Omental fat pad (tissue), 4 donors: ENCODE data around the gene ANKRD37. TPM values are rescaled to one million over a fixed set of nuclear protein-coding genes. Genes with fewer than 3 reads are reported as not detected.

Source experiments
- ATAC-seq: fragments of 150-250 bp; one replicate; pipeline ENCODE4 v1.9.1; 2016; ENCODE audit warnings: mild to moderate bottlenecking, moderate library complexity; ENCODE audit not compliant: low FRiP score
- DNase-seq: peaks from one replicate; pipeline ENCODE4 v3.0.0-alpha.2; 2019; ENCODE audit warnings: low spot score
- total RNA-seq, 4 donors: library from RNA; depleted of rRNA; stranded (reverse); fragments of >200 nt; gene quantifications; one replicate each; pipeline ENCODE4 v1.1.0, GENCODE V29; 2016
- TF ChIP-seq, protein P1 (sequence below), 3 donors: fragments of 450-650 bp; IDR thresholded peaks; one replicate each; pipeline ENCODE4 v1.5.1; 2016 to 2017; ENCODE audit warnings: antibody characterized with exemption in 3 of 3, mild to moderate bottlenecking in 3 of 3, moderate library complexity in 2 of 3

The ANKRD37 gene, protein sequence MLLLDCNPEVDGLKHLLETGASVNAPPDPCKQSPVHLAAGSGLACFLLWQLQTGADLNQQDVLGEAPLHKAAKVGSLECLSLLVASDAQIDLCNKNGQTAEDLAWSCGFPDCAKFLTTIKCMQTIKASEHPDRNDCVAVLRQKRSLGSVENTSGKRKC
- 10 to 100 TPM in 2 of 4 donors, 1 to 10 TPM in 2; 6.2 to 46.4 (median 11.1) TPM for total RNA-seq

DNA sequence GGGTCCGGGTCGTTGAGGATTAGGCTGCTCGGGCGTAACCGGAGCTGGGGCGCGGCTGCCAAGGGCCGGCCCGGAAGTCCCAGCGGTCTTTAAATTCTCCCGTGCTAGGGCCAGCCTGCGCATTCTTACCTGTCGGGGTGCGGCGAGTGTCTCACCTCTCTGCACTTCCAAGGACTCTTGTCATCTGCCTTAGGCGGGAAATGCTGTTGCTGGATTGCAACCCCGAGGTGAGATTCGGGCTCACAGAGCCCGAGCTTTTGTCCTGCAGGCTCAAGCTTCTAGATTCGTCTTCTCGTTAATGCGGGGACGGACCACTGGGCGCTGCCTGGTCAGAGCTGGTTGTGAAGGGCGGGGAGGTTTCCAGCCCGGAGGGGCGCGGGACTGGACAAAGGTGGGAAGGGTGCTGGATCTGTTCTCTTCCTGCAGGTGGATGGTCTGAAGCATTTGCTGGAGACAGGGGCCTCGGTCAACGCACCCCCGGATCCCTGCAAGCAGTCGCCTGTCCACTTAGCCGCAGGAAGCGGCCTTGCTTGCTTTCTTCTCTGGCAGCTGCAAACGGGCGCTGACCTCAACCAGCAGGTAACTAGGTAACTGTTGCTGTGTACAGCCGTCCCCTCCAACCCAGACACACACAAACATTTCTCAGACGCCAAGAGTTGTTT is at the start of gene ANKRD37:
Gene ANKRD37, plus strand, starts transcription at position 118 of the 662 bp plus-strand sequence. Its CDS starts 83 bp downstream, at position 201.
- no peak for DNase-seq
- TF ChIP-seq, protein P1, sequence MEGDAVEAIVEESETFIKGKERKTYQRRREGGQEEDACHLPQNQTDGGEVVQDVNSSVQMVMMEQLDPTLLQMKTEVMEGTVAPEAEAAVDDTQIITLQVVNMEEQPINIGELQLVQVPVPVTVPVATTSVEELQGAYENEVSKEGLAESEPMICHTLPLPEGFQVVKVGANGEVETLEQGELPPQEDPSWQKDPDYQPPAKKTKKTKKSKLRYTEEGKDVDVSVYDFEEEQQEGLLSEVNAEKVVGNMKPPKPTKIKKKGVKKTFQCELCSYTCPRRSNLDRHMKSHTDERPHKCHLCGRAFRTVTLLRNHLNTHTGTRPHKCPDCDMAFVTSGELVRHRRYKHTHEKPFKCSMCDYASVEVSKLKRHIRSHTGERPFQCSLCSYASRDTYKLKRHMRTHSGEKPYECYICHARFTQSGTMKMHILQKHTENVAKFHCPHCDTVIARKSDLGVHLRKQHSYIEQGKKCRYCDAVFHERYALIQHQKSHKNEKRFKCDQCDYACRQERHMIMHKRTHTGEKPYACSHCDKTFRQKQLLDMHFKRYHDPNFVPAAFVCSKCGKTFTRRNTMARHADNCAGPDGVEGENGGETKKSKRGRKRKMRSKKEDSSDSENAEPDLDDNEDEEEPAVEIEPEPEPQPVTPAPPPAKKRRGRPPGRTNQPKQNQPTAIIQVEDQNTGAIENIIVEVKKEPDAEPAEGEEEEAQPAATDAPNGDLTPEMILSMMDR (IDR thresholded peaks at IDR 0.05), result no peak
- peak; percentile 37 for ATAC-seq

DNA sequence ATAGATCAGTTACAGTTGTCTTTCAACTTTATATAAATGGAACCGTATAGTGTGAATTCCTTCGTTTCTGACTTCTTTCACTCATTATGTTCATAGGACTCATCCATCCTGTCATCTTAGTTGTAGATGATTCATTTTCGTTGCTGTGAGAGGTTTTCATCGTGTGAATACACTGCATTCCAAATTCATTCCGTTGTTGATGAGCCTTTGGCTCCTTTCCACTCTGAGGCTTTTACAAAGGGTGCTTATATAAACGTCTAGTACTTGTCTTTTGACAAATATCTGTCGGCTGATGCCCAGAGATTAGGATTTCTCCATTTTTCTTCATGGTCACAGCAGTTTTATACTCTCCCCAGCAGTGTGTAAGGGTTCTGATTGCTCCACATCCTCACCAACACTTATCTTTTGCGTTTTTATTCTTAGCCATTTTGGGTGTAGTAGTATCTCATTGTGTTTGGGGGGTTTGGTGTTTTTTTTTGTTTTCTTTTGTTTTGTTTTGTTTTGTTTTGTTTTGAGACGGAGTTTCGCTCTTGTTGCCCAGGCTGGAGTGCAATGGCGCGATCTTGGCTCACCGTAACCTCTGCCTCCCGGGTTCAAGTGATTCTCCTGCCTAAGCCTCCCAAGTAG is 49.6 kb upstream of the ANKRD37 start:
- DNase-seq (no peak), ATAC-seq (peak; percentile 13)
- TF ChIP-seq, protein P1 (IDR thresholded peaks at IDR 0.05), result no peak

DNA sequence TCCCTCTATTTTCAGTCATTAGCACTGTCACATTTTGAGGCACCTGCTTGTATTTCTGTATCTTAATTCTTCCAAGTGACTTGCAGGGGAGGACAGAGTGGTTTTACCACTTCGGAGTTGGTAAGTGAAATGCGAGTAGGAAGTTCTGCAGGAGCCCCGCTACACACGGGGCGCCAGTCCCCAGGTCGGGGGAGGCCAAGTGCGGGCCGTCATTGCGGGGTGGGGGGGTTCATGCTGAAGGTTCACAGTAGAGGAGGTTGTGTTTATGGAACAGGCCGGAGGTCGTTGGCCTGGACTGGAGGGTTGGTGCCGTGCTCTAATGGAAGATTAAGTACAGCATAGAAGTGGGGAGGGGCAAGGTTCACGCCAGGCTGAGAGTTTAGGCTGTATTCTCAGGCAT is 45.0 kb upstream of the ANKRD37 start:
- ATAC-seq (no peak), DNase-seq (no peak)
- TF ChIP-seq, protein P1 (IDR thresholded peaks at IDR 0.05), result no peak

DNA sequence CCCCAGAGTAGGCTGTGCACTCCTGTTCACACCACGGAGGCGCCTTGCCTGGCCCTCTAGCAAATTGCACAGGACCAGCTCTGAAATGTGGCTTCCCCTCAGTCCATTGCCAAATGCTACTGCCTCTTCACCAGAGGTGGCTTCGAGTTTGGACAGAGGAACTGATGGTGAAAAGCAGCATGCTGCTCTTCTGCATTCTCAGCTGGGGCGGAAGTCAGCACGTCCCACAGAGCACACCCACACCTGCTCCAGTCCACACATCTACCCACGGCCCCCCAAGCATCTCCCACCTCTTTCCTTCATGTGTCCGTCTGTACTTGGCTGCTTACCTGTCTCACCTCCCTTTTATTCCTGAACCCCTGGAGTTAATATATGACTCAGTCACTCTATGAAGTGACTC is 44.4 kb upstream of the ANKRD37 start:
- DNase-seq (no peak), ATAC-seq (no peak)
- TF ChIP-seq, protein P1 (IDR thresholded peaks at IDR 0.05), result no peak

DNA sequence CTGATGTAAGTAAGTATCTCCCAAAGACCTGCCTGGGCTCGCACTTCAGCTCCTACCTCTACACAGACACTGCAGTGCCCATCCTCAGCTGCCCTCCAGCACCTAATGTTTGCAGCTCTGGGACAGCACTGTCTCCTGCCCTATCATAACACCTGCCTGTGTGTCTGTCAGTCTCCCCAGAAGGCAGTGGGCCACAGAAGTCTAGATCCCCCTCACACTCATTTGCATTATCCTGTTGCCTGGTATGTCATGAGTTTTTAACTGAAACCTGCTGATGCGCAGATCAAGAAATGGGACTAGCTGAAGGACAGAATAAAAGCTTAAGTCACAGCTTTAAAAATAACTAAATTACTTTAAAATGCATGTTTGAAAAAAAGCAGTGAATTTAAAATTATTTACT is 43.9 kb upstream of the ANKRD37 start:
- DNase-seq (no peak), ATAC-seq (no peak)
- TF ChIP-seq, protein P1 (IDR thresholded peaks at IDR 0.05), result no peak

DNA sequence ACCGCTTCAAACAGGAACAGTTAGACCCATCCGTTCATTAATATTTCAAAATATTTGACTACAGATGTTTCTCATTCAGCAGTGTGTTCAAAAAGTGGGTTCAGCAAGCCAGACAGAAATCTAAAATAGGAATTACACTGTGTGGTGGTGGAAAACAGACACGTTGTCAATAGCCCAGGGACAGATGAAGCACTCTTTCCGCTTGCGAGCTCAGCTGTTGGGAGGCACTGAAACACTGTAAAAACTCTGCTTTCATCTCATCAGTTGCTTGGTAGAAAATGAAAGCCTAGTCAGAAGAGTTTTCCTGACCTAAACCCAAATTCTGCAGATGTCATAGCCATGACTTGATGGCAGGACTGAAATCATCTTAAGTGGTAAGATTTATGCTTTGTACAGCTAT is 39.4 kb upstream of the ANKRD37 start:
- ATAC-seq, result no peak
- no peak for DNase-seq
- TF ChIP-seq, protein P1 (IDR thresholded peaks at IDR 0.05), result no peak
